K562 (cell line): ENCODE results near the gene H2AZ2. TPM values are rescaled to one million over a fixed set of nuclear protein-coding genes. Genes with fewer than 3 reads are reported as not detected.

ENCODE experiments used
- CC2D1A ChIP-seq: fragments of 450-650 bp; IDR thresholded peaks from 2 replicates; pipeline ENCODE4 v1.6.1; 2017; ENCODE audit warnings: mild to moderate bottlenecking
- CCNT2 ChIP-seq: IDR thresholded peaks from 2 replicates; pipeline ENCODE4 v1.6.1; 2011; ENCODE audit warnings: borderline replicate concordance, low read depth, mild to moderate bottlenecking, moderate library complexity, mixed read lengths, low read length; ENCODE audit not compliant: insufficient read length; ENCODE audit errors: extremely low read depth
- ETS2 ChIP-seq: IDR thresholded peaks from 2 replicates; pipeline ENCODE4 v1.6.1; 2016; ENCODE audit warnings: borderline replicate concordance, missing genetic modification characterization, mild to moderate bottlenecking, moderate library complexity, missing compliant biosample characterization; ENCODE audit not compliant: poor library complexity, severe bottlenecking
- ETV5 ChIP-seq: sonication (generic); formaldehyde crosslinking; IDR thresholded peaks from 2 replicates; pipeline ENCODE4 v1.4.0; 2020; ENCODE audit warnings: low read depth, mild to moderate bottlenecking, missing genetic modification reagents
- FOXM1 ChIP-seq, 2 experiments: fragments of 450-650 bp in 1 of 2; sonication (generic) in 1 of 2; formaldehyde crosslinking in 1 of 2; IDR thresholded peaks; 2 replicates each; pipeline versions ENCODE4 v1.6.1 to v1.9.0; 2017 to 2022; ENCODE audit warnings: low read depth in 2 of 2, mild to moderate bottlenecking in 2 of 2, missing genetic modification reagents in 1 of 2, moderate library complexity in 1 of 2
- KDM4B ChIP-seq, 2 experiments: fragments of 450-650 bp in 1 of 2; sonication (generic) in 1 of 2; IDR thresholded peaks; 2 replicates each; pipeline ENCODE4 v1.6.1; 2016 to 2017; ENCODE audit warnings: borderline replicate concordance in 2 of 2, antibody characterized with exemption in 1 of 2, low read depth in 1 of 2, mild to moderate bottlenecking in 1 of 2
- MAFK ChIP-seq: IDR thresholded peaks from 2 replicates; pipeline ENCODE4 v1.6.1; 2011; ENCODE audit warnings: low read length, improper control_type of control experiment
- NR3C1 ChIP-seq: sonication (generic); formaldehyde crosslinking; IDR thresholded peaks from 2 replicates; pipeline ENCODE4 v1.8.1; 2022; ENCODE audit warnings: missing genetic modification reagents
- POLR2H ChIP-seq: IDR thresholded peaks from 2 replicates; pipeline ENCODE4 v1.6.1; 2016; ENCODE audit warnings: missing genetic modification characterization, low read depth, mild to moderate bottlenecking, control low read depth, missing compliant biosample characterization, moderate library complexity
- POLR3G ChIP-seq: IDR thresholded peaks from 2 replicates; pipeline ENCODE4 v1.6.1; 2011; ENCODE audit not compliant: insufficient read length, insufficient replicate concordance; ENCODE audit errors: extremely low read depth
- TOE1 ChIP-seq, 2 experiments: fragments of 450-650 bp in 1 of 2; sonication (generic) in 1 of 2; formaldehyde crosslinking in 1 of 2; IDR thresholded peaks; 2 replicates each; pipeline versions ENCODE4 v1.7.1 to v1.8.0; 2016 to 2022; ENCODE audit warnings: borderline replicate concordance in 2 of 2, mild to moderate bottlenecking in 2 of 2, antibody characterized with exemption in 1 of 2, inconsistent platforms in 1 of 2, low read depth in 1 of 2, missing genetic modification reagents in 1 of 2, moderate library complexity in 1 of 2
- ZBTB7A ChIP-seq: IDR thresholded peaks from 2 replicates; pipeline ENCODE4 v1.6.1; 2011; ENCODE audit warnings: low read depth, mild to moderate bottlenecking, low read length, moderate library complexity, borderline replicate concordance; ENCODE audit not compliant: control insufficient read depth
- ZNF347 ChIP-seq: fragments of 450-650 bp; formaldehyde crosslinking; IDR thresholded peaks from 2 replicates; pipeline ENCODE4 v1.4.0; 2020; ENCODE audit warnings: low read depth, mild to moderate bottlenecking, moderate library complexity
- polyA plus RNA-seq, 8 experiments: library from polyadenylated mRNA; depleted of rRNA in 4 of 8; stranded (reverse) in 5 of 8; unstranded in 3 of 8; fragments of >200 nt; fragmentation: Nextera tagmentation in 2 of 8; fragmentation: Illumina TruSeq in 1 of 8; extraction: Ambion mirVana in 2 of 8; extraction: Trizol in 1 of 8; gene quantifications; 2 replicates each; pipeline versions ENCODE4 v1.2.1 to v1.2.3, GENCODE V29; 2011 to 2014; ENCODE audit warnings: inconsistent platforms in 1 of 8, missing spikeins in 1 of 8
- total RNA-seq, 7 experiments: library from RNA; depleted of rRNA in 6 of 7; stranded (reverse); fragments of >200 nt in 6 of 7; fragmentation: Illumina TruSeq in 2 of 7; extraction: Trizol in 2 of 7; gene quantifications; 2 replicates each; pipeline versions ENCODE4 v1.2.1 to v1.2.3, GENCODE V29; 2011 to 2021; ENCODE audit warnings: low replicate concordance in 1 of 7
- TF ChIP-seq, protein P1 (sequence below): fragments of 450-650 bp; formaldehyde crosslinking; IDR thresholded peaks from 2 replicates; pipeline ENCODE4 v1.4.0; 2022; ENCODE audit warnings: mild to moderate bottlenecking, moderate library complexity
- TF ChIP-seq, protein P2 (sequence below): fragments of 250-450 bp; sonication (Bioruptor Pico); IDR thresholded peaks from 2 replicates; pipeline ENCODE4 v1.4.0; 2020; ENCODE audit warnings: mild to moderate bottlenecking
- TF ChIP-seq, protein P3 (sequence below): fragments of 250-450 bp; sonication (Bioruptor Pico); IDR thresholded peaks from 2 replicates; pipeline ENCODE4 v1.8.0; 2022; ENCODE audit warnings: inconsistent platforms

The H2AZ2 gene
- total and polyA plus RNA-seq, 9 of the 15 experiments (the other 6 are each of a cell fraction or from before 2014, with no cell fraction given), result 105 to 382 (median 286) TPM

DNA sequence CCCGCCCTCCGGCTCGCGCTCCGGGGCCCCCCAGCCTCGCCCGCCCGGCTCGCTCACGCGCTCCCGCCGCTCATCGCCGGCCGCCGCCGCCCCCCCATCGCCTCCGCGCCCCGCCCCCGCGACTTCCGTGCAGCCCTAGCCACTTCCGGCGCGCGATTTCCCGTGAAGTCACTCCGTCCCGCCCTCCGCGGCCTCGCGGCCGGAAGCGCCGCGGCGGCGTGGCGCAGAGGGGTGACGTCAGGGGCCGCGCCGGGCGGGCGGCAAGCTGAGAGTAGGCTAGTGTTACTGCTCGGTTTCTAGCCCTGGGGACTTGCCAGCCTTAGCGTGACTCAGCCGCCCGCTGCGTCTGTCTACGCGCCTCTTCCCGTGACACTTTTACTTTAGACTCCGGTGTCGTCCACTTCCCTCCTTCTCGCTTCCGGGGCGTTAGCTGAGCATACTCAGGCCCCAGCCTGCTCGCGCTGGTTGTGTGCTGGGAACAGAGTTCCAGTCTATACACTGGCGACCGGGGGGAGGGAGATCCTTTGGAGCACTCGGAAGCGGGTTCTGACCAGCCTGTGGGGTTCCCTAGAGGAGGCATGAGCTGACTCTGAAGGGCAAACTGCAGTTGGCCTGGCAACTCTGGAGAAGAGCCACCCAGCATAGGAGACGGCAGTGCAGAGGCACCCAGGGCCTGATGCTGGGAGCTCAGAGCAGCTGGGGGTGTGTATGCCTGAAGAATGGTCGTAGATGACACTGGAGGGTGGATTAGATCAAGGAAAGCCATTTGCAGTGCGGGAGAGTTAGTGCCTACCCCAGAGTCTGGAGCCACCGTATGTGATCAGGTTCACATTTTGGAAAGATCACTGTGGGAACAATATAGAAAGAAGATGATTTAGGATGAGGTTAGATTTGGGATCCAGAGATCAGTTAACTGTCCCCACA is 37.8 kb upstream of the H2AZ2 start, which contains the start of gene PURB (continued):
- TF ChIP-seq ETV5 (CRISPR knock-in tag) (peak; percentile 97), NR3C1 (CRISPR knock-in tag) (no peak; the same call in 1 of the 2 replicates), CCNT2 (peak; percentile 96), POLR2H (tag) (peak; percentile 93), KDM4B (IDR thresholded peaks at IDR 0.05; ENCODE audit: borderline replicate concordance in 2 of 2, low read depth in 1 of 2) (peak in 1 of 2 experiments; percentile 53; a peak in 1 of 4 replicates), CC2D1A (no peak), ETS2 (tag) (no peak), FOXM1 (IDR thresholded peaks at IDR 0.05; ENCODE audit: low read depth) (no peak), FOXM1 (CRISPR knock-in tag; IDR thresholded peaks at IDR 0.05; ENCODE audit: low read depth) (peak; percentile 55; the same call in 1 of the 2 replicates), POLR3G (no peak), ZNF347 (CRISPR knock-in tag) (no peak), ZBTB7A (peak; percentile 15; the same call in 1 of the 2 replicates), TOE1 (IDR thresholded peaks at IDR 0.05; ENCODE audit: borderline replicate concordance) (peak; percentile 75), TOE1 (CRISPR knock-in tag; IDR thresholded peaks at IDR 0.05; ENCODE audit: borderline replicate concordance, low read depth) (0 out of 2 replicates have a peak, but pooled peaks have one; percentile 40), MAFK (peak; percentile 81)
- TF ChIP-seq, protein P1, sequence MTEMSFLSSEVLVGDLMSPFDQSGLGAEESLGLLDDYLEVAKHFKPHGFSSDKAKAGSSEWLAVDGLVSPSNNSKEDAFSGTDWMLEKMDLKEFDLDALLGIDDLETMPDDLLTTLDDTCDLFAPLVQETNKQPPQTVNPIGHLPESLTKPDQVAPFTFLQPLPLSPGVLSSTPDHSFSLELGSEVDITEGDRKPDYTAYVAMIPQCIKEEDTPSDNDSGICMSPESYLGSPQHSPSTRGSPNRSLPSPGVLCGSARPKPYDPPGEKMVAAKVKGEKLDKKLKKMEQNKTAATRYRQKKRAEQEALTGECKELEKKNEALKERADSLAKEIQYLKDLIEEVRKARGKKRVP, result no peak
- TF ChIP-seq, protein P2, sequence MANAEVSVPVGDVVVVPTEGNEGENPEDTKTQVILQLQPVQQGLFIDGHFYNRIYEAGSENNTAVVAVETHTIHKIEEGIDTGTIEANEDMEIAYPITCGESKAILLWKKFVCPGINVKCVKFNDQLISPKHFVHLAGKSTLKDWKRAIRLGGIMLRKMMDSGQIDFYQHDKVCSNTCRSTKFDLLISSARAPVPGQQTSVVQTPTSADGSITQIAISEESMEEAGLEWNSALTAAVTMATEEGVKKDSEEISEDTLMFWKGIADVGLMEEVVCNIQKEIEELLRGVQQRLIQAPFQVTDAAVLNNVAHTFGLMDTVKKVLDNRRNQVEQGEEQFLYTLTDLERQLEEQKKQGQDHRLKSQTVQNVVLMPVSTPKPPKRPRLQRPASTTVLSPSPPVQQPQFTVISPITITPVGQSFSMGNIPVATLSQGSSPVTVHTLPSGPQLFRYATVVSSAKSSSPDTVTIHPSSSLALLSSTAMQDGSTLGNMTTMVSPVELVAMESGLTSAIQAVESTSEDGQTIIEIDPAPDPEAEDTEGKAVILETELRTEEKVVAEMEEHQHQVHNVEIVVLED (CRISPR knock-in tag), result peak; percentile 94
- TF ChIP-seq, protein P3, sequence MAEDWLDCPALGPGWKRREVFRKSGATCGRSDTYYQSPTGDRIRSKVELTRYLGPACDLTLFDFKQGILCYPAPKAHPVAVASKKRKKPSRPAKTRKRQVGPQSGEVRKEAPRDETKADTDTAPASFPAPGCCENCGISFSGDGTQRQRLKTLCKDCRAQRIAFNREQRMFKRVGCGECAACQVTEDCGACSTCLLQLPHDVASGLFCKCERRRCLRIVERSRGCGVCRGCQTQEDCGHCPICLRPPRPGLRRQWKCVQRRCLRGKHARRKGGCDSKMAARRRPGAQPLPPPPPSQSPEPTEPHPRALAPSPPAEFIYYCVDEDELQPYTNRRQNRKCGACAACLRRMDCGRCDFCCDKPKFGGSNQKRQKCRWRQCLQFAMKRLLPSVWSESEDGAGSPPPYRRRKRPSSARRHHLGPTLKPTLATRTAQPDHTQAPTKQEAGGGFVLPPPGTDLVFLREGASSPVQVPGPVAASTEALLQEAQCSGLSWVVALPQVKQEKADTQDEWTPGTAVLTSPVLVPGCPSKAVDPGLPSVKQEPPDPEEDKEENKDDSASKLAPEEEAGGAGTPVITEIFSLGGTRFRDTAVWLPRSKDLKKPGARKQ (CRISPR knock-in tag), result no peak
